Stimulated activated CD4-positive, alpha-beta T cell treated with anti-CD3 and anti-CD28 coated beads, Interleukin-15, amount 100 ng/mL, for 48 hours (primary cell): ENCODE measurements around the gene ZPLD1.

Experiments
- DNase-seq, 2 donors: peaks; one replicate each; pipeline ENCODE4 v3.0.0-alpha.2; 2020; ENCODE audit warnings: low read depth in 2 of 2

Gene ZPLD1

DNA sequence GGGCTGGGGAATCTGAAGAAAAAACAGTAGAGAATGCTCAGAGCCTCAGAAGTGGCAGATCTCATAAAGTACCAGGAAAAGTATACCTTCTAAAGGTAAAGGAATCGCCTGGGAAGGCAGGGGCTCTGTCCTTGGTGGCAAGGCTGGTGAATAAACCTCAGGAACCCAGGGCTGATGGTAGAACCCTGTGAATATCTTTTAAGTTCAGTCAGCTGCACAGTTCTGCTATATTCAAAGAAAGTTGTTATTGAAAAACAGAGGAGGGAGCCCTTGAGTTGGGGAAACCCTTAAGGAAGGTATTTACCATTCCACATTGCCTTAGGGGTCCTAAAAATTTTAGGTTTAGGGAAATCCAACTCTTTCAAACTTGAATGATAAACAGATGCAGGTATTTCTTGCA, 31.2 kb downstream of the ZPLD1 start:
- DNase-seq = no peak

DNA sequence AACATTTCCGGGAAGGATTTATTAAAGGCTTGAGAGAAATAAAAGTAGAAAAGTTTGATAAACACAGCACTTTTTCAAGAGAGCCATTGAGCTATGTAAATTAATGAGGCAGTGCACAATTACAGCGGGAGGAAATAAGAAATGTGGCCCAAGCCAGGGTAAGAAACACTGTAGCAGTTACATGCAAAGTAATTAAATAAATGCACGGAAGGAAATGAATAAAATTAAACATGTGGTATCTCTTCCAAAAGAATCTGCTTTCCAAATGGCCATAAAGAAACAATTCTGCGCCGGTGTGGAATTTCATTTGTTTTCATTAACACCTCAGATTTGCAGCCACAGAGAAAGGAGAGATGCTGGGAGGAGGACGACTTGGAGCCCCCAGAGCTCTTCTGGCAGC, 35.3 kb downstream of the ZPLD1 start:
- DNase-seq = no peak

DNA sequence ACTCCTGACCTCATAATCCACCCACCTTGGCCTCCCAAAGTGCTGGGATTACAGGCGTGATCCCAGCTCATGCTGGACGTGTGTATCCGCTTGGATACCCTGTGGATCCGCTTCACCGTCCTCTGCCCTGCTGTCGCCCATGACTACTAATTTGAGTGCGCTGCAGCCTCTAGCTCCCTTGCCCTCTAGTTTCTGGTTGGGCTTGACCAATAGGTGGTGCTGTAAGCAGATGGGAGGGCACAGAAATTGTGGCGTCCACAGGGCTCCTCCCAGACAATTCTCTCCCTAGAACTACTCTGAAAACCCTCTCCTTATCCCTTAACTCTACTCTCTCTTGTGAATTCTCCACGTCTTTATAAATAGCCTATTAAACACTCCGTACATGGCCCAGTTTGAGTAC, 36.2 kb downstream of the ZPLD1 start:
- DNase-seq = no peak

DNA sequence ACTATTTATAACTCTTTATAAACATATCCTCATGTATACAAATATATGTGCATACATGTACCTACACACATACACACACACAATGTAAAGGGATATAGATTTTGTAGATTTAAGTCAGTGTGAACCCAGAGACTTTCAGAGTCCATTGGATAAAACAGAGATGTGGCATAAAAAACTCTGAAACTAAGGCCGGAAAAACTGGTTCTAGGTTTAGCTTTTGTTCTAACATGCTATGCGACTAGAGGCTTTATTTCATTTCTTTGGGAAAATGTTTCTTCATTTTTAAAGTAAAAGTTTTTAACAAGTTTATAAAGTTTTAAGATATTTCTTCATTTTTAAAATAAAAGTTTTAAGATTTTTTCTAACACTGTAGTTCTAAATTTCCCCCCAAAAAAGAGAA, 36.7 kb downstream of the ZPLD1 start:
- no peak for DNase-seq

DNA sequence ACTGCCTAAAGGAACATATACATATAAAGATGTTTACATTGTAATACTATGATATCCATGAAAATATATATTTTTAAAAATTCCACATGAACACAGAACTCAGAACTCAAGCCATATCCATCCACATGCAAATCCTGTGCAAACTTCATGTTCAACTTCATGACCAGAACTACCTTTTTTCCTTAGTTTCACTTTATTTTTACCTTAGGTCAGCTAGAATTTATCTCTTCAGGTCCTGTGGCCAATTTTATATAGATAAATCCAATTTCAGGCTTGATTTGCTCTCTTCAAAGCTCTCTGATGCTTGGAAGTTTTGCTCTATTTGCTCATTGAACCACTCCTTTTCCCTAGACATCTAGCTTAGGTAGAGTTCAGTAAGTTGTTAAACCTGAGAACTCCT, 38.8 kb downstream of the ZPLD1 start:
- no peak for DNase-seq

DNA sequence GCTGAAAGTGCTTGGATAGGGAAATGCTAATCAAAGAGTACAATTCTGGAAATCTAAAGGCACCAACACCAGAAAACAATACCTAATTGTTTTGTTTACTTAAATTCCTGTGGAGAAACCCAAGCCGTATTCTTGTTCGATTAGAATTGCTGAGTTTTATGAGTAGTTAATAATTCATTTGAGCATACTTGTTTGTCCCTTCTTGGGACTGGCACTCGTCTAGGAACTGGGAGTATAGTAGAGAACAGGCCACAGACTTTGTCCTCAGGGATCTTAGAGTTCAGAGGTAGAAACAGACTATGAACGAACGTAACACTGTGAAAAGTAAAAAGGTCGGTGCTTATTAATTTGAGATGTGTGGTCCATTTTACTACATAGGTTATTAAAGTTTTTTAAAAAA, 39.4 kb downstream of the ZPLD1 start:
- no peak for DNase-seq

DNA sequence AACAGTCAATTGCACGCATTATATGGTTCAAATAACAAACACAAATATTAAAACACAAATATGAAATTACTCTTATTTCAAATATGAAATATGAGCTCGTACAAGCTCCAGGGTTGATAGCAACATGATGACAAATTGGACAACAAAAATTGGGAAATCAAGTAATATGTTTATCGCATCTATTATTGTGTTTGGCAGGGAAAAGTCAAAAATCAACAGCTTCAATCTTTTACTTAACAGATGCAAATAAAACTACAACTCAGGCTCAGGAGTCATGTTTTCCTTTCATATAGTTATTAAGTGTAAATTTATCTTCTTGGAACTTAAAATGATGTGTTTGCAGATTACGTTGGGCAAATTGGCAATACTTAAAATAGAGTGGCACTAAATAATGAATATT, 41.4 kb downstream of the ZPLD1 start:
- no peak for DNase-seq

DNA sequence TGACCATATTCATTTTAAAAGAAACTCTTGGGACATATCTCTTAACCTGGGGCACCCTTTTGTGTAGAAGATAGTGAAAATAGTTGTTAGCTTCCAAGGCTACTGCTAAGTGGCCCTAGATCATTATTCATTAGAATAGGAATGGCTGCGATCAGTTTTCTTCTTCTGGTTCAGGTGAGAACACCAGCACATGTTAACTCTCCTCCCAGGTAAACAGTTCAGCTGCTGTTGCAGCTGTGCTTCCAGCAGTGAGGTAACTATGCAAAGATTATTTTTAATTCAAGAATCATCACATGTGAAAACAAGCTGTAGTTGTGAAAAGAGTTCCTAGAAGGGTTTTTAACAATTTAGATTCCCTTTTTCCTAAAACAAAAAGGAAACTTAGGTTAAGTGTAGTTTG, 43.3 kb downstream of the ZPLD1 start:
- no peak for DNase-seq

DNA sequence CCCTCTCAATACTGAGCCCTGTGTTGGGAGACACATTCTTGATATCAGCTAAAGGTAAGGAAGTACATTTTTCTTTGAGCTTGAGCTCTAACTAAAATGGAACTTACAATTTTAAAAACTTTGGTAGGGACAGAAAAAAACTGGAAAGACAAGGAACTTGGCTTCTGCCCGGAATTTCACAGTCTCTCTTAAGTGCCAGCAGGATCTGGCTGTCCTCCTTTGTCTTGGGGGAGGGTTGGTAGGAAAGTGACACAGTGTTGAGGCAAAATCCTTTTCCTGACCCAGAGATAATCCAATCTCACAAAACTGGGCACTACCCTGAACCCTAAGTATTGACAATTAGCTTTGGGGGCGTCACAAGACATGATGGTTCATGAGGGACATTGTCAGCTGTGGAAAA, 45.3 kb downstream of the ZPLD1 start:
- DNase-seq = no peak

DNA sequence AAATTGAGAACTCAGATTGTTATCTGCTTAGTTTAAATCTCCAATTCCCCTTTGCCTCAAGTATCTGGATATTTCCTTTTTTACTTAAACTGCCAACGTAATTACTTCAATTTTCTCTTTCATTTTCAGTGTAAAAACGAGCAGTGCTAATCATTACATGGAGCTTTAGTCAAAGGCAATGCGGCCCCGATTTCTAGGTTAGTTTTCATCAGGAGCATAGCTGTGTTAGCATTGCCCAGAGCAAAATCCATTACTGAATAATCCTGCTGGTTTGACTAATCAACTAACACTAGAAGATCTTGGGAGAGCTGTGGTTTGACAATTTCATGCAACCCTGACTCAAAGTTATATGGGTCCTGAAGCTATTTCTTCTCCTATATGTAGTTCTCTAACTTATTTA, 46.2 kb downstream of the ZPLD1 start:
- DNase-seq = no peak

DNA sequence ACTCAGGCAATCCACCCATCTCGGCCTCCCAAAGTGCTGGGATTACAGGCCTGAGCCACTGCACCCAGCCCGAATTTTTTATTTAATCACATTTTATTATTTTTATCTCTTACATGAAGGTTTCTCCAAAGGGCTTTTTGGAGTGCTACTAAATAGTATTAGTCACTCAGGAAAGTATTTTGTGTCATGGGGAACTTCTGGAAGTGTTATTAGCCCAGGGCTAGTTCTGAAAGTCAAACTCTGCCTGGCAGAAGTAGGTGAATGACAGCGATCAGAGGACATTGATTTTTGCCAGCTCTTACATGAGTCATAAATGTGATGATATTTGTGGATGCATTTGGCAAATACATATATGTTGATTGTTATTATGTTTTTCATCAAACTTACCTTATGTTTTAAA, 48.7 kb downstream of the ZPLD1 start:
- DNase-seq = no peak

DNA sequence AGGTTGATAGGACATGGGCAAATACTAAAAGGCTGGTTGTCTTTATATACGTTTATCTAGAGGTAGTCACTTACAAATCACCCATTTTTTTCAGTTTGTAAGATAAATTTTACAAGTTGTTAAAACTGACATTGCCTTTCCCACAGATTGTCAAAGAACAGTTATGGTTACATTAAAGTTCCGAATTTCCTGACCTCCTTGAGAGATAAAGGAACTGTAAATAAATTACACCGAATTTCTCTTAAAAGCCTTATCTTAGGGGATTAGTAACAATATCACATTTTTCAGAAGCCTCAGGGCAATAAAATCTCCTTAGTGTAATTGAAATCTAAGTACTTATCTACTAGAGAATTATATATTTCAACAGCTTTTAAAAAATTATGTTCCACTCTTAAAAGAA, 49.5 kb downstream of the ZPLD1 start:
- no peak for DNase-seq

DNA sequence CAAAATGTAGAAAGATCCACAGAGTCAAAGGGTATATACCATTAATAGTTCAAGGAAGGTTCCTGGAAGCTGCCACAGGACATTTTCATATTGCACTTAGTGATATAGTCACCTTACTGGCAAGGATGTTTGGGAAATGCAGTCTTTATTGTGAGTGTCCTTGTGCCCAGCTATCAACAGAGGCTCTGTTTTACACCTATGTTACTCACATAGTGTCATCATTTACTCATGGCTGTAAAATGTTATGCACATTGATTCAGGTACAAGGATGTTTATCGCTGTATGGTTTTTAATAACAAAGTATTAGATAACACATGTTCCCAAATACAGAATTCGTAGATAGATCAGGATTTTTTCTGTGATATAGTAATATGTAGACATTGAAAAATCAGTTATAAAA, 50.9 kb downstream of the ZPLD1 start:
- DNase-seq = no peak

DNA sequence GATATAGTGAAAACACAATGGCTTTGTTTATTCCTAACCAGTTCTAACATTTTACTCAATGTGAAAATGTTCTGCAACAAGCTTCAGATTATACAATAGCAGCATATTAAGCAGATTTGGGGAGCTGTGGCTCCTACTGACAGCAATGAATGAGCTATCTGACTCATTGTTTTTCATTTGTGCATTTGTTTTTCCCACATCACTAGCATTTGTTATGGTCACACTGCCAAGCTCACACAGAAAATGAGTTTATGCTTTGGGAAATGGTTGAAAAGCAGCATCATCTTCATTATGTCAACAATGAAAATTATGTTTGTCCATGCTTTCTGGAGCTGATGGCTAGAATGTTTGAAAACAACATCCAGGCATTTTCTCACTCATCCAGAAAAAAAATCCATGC, 53.5 kb downstream of the ZPLD1 start:
- no peak for DNase-seq

DNA sequence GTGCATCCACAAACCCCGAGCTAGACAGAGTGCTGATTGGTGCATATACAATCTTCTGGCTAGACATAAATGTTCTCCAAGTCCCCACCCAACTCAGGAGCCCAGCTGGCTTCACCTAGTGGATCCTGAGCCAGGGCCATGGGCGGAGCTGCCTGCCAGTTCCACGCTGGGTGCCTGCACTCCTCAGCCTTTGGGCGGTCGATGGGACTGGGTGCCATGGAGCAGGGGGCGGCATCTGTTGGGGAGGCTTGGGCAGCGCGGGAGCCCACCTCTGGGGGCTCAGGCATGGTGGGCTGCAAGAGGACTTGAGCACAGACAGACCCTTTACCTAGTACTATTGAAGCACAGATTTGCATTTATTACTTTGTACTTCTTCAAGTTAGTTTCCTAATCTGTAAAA, 57.5 kb downstream of the ZPLD1 start:
- DNase-seq = no peak

DNA sequence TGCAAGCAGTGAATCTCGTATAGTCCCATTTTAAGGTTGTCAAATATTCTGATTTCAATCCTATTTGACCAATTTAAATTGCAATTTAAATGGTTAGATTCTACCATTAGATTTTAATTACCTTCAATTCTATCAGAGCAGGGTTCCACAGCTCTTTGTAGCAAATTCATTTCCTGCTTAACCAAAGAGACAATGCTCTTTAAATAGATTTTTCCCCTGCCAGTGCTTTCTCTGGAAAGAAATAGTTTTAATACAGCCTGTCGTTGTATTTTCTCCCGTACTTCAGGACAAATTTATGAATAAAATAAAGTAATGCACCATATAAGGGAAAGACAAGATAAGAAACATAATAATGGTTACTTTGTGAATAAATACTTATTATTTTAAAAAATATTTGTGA, 62.8 kb downstream of the ZPLD1 start:
- DNase-seq = no peak

DNA sequence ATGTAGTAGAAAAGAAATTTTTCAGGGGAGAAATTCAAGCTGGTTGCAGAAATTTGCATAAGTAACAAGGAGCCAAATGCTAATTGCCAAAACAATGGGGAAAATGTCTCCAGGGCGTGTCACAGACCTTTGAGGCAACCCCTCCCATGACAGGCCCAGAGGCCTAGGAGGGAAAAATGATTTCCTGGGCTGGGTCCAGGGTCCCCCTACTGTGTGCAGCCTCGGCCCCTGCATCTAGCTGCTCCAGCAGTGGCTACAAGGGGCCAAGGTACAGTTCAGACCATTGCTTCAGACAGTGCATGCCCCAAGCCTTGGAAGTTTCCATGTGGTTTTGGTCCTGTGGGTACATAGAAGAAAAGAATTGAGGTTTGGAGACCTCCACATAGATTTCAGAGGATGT, 70.7 kb downstream of the ZPLD1 start:
- DNase-seq = no peak

DNA sequence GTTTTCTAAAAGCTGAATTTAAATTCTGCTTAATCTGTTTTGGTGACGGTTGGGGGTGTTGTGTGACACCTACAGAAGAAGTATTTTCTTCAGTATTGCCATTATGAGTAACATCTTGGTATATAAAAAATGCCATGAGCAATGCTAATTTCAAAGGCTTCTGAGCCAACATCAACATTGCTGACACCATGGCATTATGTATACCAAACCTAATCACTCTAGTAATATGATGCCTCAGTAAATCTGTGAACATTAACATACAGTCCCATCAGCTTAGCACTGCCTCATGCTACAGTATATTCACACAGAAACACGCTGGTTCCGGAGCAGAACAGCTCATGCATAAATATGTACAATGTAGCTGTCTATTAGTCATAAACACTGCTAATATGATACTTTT, 75.8 kb downstream of the ZPLD1 start:
- DNase-seq = no peak

DNA sequence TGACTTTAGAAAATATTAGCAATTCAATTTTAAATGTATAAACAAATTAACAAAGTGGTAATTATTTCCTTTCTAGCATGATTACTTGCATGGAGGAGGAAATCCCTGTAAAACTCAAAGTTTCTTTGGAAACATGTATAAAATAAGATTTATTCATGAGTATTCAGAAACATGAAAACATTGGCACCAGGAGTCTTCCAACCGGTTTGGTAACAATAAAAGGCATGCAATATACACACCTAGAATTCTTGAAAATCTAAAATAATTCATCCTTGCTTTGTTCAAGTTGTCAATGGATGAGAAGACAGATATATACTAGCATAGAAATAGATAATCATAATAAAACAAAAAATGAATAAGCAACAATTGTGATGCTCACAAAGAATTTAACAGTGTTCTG, 76.4 kb downstream of the ZPLD1 start:
- no peak for DNase-seq

DNA sequence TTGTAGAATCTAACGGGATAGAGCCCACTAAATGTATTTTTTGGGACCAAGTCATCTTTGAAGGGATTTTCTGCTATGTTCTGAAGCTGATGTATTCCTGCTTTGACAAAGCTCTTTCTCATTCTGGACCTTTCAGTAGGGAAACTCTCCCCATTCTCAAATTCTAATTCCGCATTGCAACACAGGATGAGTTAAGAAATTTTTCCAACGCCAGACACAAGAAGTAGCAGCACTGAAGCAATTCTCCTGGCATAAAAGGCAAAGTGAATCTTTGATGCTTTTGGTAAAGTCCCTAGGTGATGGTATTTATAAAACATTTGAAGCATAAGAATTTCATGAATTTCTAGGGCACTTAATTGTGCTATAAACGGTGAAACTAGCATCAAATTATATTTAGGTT, 76.8 kb downstream of the ZPLD1 start:
- no peak for DNase-seq

DNA sequence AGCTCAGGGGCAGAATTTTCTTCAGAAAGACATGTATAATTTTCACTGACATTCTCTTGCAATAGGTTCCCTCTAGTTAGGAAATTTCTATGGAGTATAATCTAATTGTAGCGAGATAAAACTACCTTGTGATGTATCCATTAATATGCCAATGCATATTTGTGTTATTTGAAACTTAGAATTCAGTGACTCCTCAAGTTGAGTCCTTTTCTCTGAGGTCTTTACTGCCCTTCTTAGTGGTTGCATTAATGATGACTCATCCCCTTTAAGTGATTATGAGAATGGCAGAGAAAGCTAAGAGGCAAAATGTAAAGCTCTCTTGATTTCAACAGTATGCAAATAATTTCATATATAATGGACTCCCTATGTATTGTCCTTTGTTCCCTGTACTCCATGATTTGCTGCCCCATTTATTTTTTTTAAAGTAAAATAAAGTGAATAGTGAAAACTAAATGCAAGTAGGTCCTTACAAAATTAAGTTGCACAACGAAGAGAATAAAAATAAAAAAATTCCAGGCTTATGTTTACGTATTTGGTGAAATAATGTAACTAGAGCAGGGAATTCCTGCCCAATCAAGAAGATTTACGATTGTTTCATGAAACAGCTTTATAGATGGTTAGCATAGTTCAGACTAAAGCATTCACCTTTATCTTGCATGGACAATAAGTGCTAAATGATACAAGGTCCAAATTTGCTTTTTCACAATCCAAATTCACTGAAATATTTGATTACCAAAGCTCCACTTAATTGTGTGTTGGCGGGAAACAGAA, 78.1 kb downstream of the ZPLD1 start:
- DNase-seq = no peak

DNA sequence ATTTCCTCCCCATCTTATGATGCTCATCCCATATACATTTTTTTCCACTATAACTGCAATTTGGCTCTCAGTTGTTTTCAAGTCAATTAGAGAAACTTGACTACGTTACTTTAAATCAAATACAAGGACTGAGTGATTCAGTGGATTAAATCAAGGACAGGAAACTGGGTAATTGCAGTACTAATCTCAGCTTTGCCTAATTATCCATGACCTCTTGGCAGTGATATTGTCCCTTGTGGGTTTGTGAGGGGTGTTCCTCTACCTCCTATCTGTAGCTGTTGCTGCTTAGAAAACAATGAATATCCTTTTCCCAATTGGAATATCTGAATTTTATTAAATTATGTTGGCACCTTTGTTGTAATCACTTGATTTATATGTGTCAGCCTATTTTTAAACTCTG, 79.4 kb downstream of the ZPLD1 start:
- DNase-seq = no peak

DNA sequence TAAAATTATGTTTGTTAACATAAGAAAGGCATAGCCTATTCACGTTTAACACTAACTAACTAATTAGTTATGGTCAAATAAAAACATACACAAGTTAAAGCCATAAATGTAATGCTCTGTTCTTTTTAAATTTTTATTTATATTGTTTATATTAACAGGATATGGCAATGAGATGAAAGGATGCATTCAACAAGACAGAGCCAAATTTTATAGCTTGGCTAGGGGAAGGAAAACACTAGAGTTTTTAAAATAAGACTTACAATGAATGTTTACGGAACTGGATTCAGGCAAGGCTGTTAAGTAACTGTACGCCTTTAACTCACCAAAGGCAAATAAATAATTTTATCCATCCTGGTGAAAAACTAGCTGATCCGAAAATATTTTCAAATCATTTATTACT, 86.4 kb downstream of the ZPLD1 start:
- DNase-seq = no peak

DNA sequence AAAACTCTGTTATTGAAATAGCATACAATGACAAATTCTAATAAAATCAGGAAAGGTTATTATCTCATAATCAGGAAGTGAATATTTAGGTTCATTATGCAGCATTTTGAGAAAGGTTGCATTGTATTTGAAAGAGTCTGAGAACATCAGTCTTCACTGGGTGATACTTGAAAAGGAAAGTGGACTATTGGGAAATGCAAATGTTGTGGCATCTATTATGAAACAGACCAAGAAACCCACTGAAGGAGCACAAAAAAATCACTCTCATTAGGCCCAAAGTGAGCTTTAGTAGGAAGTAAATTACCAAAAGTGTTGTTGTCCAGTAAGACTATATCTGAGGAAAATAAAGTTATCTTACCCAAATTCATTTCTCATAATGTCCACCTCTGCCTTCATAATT, 90.8 kb downstream of the ZPLD1 start:
- DNase-seq = no peak
